HEK293 (cell line): ENCODE results near the gene AKR7A2.
"Not testable (repeated sequence)": the region's sequence is repeated elsewhere in the genome, so short reads cannot be mapped to it uniquely, and the experiment has no call there.

ENCODE experiments used
- CTCF ChIA-PET: fragments of 350-600 bp; formaldehyde crosslinking; extraction: SDS; loops from one replicate; lab custom pipeline; 2021; ENCODE audit warnings: antibody characterized with exemption; lab: Yijun Ruan, JAX
- POLR2A ChIA-PET: fragments of 300-600 bp; formaldehyde crosslinking; extraction: SDS; loops from one replicate; lab custom pipeline; 2020; ENCODE audit warnings: antibody characterized with exemption, inconsistent platforms; lab: Yijun Ruan, JAX
- H3K27ac ChIP-seq: fragments of 200-500 bp; sonication (Bioruptor generic); 2 replicates; pipeline ENCODE4 v1.5.1; 2014; ENCODE audit warnings: low read depth, low read length, control low read depth, inconsistent platforms; ENCODE audit errors: extremely low read depth
- H3K36me3 ChIP-seq, 2 experiments: fragments of 200-500 bp in 1 of 2; sonication (Bioruptor generic) in 1 of 2; 1 replicate in 1 of 2; 2 replicates in 1 of 2; pipeline ENCODE4 v1.5.1; 2014 to 2017; ENCODE audit warnings: inconsistent platforms in 2 of 2, low read length in 2 of 2; ENCODE audit not compliant: control insufficient read depth in 2 of 2, insufficient read depth in 1 of 2
- H3K4me1 ChIP-seq: fragments of 200-500 bp; sonication (Bioruptor generic); 2 replicates; pipeline ENCODE4 v1.5.1; 2014; ENCODE audit warnings: mild to moderate bottlenecking, low read length, inconsistent platforms; ENCODE audit not compliant: control insufficient read depth, insufficient read depth
- H3K4me3 ChIP-seq: 2 replicates; pipeline ENCODE4 v1.5.1; 2011; ENCODE audit warnings: low read depth, mild to moderate bottlenecking, control low read depth, low read length, moderate library complexity
- H3K9me3 ChIP-seq: fragments of 200-500 bp; sonication (Bioruptor generic); 2 replicates; pipeline ENCODE4 v1.5.1; 2014; ENCODE audit warnings: low read depth, low read length, inconsistent platforms; ENCODE audit not compliant: control insufficient read depth, insufficient read depth
- HOXD13 ChIP-seq: sonication (generic); formaldehyde crosslinking; IDR thresholded peaks from 2 replicates; pipeline ENCODE4 v1.8.0; 2022; ENCODE audit warnings: missing genetic modification reagents, borderline replicate concordance
- ZBTB48 ChIP-seq: fragments of 450-650 bp; formaldehyde crosslinking; IDR thresholded peaks from 2 replicates; pipeline ENCODE4 v1.5.1; 2016; ENCODE audit warnings: missing biosample characterization, missing genetic modification characterization
- ZNF214 ChIP-seq: fragments of 450-650 bp; formaldehyde crosslinking; IDR thresholded peaks from 2 replicates; pipeline ENCODE4 v1.5.1; 2017; ENCODE audit warnings: missing biosample characterization, mild to moderate bottlenecking, missing genetic modification characterization, borderline replicate concordance
- ZNF24 ChIP-seq: fragments of 450-650 bp; formaldehyde crosslinking; IDR thresholded peaks from 2 replicates; pipeline ENCODE4 v1.5.1; 2016; ENCODE audit warnings: missing biosample characterization, missing genetic modification characterization
- ZNF335 ChIP-seq: fragments of 450-650 bp; formaldehyde crosslinking; conservative IDR thresholded peaks from 2 replicates; pipeline ENCODE4 v1.5.1; 2016; ENCODE audit warnings: missing biosample characterization, missing genetic modification characterization
- ZNF341 ChIP-seq: fragments of 450-650 bp; formaldehyde crosslinking; IDR thresholded peaks from 2 replicates; pipeline ENCODE4; 2016; ENCODE audit warnings: low read depth, missing biosample characterization, missing genetic modification characterization
- ZNF354C ChIP-seq: fragments of 450-650 bp; formaldehyde crosslinking; IDR thresholded peaks from 2 replicates; pipeline ENCODE4 v1.5.1; 2016; ENCODE audit warnings: missing biosample characterization, missing genetic modification characterization, low read depth, borderline replicate concordance
- ZNF501 ChIP-seq: fragments of 450-650 bp; formaldehyde crosslinking; IDR thresholded peaks from 2 replicates; pipeline ENCODE4 v1.5.1; 2016; ENCODE audit warnings: missing biosample characterization, missing genetic modification characterization
- ZNF747 ChIP-seq: fragments of 450-650 bp; formaldehyde crosslinking; IDR thresholded peaks from 2 replicates; pipeline ENCODE4 v1.5.1; 2016; ENCODE audit warnings: missing biosample characterization, missing genetic modification characterization
- TF ChIP-seq, protein P1 (sequence below): fragments of 450-650 bp; formaldehyde crosslinking; IDR thresholded peaks from 2 replicates; pipeline ENCODE4 v1.5.1; 2016; ENCODE audit warnings: missing biosample characterization, missing genetic modification characterization
- TF ChIP-seq, protein P2 (sequence below): fragments of 450-650 bp; IDR thresholded peaks from 2 replicates; pipeline ENCODE4 v1.5.1; 2018; ENCODE audit warnings: missing biosample characterization, missing genetic modification characterization
- TF ChIP-seq, protein P3 (sequence below): fragments of 450-650 bp; formaldehyde crosslinking; IDR thresholded peaks from 2 replicates; pipeline ENCODE4 v1.5.1; 2016; ENCODE audit warnings: missing biosample characterization, missing genetic modification characterization

Gene AKR7A2

DNA sequence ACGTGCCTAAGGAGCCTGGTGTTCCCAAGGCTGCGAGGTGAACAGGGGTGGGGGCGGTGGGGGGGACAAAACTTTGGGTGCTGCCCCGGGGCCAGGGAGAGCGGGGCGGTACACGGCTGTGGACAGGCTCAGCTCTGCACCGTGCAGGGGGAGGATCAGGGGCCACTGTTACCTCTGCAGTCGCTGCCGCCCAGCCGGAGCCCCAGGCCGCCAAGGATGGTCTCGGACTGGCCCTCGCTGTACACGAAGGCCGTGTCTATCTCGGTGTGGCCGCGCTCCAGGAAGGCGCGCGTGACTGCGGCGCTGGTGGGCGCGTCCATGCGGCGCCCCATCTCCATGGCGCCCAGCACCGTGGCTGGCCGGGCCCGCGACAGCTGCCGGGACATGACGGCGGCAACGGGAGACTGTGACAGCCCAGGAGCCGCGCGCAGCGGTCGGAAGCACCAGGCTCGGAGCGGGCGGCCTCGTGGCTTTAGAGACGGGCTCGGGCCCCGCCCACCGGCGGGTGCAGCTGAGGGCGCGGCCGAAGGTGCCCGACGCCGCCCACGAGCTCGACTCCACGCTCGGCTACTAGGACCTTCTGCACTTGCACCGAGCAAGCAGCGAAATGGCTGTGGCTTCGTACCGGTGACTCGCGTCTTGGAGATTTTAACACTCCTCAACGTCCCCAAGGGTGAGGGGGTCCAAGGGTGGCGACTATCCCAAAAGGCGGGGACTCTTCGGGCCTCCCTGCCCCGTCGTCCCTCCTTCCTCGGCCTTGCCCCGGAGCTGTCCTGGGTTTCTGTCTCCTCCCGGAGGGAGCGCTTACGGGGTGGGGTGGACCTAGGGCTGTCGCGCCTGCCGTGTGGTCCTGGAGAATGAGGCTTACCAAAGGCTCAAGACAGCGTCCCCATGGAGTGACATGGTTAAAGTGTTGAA lies 23.4 kb downstream of the AKR7A2 start, which contains the start of gene AKR7A3:
AKR7A3 (minus strand) TSS at position 447 of the 918 bp plus-strand sequence; CDS start at position 386, 61 bp downstream.
- peaks cover 6 to 30% of the 10 kb centered on the region in 2 experiments; a peak in 2 of 3 replicates for H3K36me3 ChIP-seq
- H3K27ac ChIP-seq, CTCF ChIA-PET, H3K9me3 ChIP-seq, H3K4me3 ChIP-seq, H3K4me1 ChIP-seq, POLR2A ChIA-PET: not testable (repeated sequence)

DNA sequence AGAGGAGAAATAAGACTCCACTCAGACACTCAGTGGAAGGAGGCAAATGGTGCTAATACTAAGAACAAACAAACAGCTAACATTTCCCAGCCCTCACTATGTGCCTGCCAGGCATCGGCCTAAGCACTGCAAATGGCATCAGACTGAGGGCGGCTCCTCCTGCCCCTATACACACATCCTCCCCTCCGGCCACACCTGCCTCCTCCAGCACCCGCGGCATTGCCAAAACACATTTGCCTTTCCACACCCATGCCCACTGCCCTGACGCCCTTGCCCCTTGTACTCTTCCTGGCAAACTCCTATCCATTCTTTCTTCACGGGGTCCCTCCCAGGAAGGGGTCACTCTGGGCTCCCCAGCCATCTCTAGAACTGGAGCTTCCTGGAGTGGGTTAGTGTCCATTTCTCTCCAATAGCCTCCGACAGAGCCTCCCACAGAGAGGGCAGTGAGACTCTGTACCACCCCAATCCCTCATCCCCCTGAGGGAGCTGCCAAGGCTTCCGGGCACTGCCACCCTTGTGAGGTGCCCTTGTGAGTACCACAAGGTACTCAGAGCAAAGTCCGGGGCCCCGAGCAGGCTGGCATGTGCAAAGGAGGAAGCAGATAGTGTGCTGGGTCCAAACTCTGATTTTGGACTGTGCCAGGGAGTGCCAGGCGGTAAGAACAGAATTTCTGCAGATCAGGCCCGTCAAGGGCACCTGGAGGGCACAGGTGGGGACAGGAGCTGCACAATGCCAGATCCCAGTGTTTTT lies 24.3 kb downstream of the AKR7A2 start:
- TF ChIP-seq ZNF214 (no peak), ZNF335 (tag by site-specific recombination) (no peak), ZNF747 (tag by site-specific recombination) (no peak), ZNF24 (tag by site-specific recombination) (no peak), ZNF354C (tag by site-specific recombination) (no peak), HOXD13 (no peak), ZBTB48 (tag by site-specific recombination) (no peak), ZNF501 (no peak)
- TF ChIP-seq, protein P1, sequence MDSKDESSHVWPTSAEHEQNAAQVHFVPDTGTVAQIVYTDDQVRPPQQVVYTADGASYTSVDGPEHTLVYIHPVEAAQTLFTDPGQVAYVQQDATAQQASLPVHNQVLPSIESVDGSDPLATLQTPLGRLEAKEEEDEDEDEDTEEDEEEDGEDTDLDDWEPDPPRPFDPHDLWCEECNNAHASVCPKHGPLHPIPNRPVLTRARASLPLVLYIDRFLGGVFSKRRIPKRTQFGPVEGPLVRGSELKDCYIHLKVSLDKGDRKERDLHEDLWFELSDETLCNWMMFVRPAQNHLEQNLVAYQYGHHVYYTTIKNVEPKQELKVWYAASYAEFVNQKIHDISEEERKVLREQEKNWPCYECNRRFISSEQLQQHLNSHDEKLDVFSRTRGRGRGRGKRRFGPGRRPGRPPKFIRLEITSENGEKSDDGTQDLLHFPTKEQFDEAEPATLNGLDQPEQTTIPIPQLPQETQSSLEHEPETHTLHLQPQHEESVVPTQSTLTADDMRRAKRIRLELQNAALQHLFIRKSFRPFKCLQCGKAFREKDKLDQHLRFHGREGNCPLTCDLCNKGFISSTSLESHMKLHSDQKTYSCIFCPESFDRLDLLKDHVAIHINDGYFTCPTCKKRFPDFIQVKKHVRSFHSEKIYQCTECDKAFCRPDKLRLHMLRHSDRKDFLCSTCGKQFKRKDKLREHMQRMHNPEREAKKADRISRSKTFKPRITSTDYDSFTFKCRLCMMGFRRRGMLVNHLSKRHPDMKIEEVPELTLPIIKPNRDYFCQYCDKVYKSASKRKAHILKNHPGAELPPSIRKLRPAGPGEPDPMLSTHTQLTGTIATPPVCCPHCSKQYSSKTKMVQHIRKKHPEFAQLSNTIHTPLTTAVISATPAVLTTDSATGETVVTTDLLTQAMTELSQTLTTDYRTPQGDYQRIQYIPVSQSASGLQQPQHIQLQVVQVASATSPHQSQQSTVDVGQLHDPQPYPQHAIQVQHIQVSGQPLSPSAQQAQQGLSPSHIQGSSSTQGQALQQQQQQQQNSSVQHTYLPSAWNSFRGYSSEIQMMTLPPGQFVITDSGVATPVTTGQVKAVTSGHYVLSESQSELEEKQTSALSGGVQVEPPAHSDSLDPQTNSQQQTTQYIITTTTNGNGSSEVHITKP (tag by site-specific recombination), result no peak
- TF ChIP-seq, protein P2, sequence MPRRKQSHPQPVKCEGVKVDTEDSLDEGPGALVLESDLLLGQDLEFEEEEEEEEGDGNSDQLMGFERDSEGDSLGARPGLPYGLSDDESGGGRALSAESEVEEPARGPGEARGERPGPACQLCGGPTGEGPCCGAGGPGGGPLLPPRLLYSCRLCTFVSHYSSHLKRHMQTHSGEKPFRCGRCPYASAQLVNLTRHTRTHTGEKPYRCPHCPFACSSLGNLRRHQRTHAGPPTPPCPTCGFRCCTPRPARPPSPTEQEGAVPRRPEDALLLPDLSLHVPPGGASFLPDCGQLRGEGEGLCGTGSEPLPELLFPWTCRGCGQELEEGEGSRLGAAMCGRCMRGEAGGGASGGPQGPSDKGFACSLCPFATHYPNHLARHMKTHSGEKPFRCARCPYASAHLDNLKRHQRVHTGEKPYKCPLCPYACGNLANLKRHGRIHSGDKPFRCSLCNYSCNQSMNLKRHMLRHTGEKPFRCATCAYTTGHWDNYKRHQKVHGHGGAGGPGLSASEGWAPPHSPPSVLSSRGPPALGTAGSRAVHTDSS (tag by site-specific recombination), result no peak
- TF ChIP-seq, protein P3, sequence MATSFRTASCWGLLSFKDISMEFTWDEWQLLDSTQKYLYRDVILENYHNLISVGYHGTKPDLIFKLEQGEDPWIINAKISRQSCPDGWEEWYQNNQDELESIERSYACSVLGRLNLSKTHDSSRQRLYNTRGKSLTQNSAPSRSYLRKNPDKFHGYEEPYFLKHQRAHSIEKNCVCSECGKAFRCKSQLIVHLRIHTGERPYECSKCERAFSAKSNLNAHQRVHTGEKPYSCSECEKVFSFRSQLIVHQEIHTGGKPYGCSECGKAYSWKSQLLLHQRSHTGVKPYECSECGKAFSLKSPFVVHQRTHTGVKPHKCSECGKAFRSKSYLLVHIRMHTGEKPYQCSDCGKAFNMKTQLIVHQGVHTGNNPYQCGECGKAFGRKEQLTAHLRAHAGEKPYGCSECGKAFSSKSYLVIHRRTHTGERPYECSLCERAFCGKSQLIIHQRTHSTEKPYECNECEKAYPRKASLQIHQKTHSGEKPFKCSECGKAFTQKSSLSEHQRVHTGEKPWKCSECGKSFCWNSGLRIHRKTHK (tag by site-specific recombination), result no peak
- ChIA-PET POLR2A (no interaction called here), CTCF (no interaction called here)
- H3K9me3 ChIP-seq, result no peaks in the 10 kb centered on the region
- no peaks in the 10 kb centered on the region for H3K4me1 ChIP-seq
- no peak overlapping the region for H3K4me3 ChIP-seq
- peaks cover 6 to 34% of the 10 kb centered on the region in 2 experiments; a peak in 2 of 3 replicates for H3K36me3 ChIP-seq
- H3K27ac ChIP-seq, result no peak overlapping the region

DNA sequence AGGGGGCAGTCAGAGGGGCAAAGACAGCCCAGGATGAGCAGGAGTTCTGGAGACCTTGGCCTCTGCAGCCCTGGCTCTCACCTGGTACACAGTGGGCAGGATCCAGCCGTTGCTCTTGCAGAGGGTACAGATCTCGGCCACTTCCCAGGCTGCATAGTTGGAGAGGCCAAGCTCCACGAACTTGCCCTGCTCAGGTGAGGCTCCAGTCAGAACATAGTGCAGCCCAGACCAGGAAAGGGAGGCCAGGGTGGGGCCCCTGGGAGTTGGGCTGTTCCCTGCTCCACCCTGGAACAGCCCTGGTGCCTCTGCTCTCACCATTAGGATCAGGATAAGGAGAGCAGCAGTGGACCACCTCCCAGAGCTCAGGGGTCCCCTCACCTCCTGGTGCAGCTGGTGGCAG lies 26.1 kb downstream of the AKR7A2 start:
- H3K4me3 ChIP-seq, H3K9me3 ChIP-seq, H3K27ac ChIP-seq, H3K4me1 ChIP-seq, CTCF ChIA-PET, POLR2A ChIA-PET: not testable (repeated sequence)
- H3K36me3 ChIP-seq, result peaks cover 3 to 43% of the 10 kb centered on the region in 2 experiments; a peak in 2 of 3 replicates
- TF ChIP-seq ZNF341, result peak; percentile 83

DNA sequence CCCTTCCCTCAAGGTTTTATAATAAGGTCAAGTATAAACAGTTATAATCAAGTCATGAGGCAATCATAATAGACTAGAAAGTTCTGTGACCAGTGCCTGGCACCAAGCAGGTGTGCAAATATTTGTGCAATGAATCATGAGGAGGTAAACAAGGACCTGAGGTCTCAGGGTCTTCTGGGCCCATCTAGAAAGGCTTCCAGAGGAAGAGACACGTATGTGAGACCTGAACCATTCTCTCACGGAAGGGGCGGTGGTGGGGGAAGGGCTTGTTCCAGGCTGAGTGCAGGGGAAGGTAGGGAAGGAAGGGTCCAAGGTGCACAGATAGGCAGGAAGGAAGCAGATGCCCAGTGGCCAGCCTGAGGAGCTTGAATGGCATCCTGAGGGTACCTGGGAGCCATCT lies 26.6 kb downstream of the AKR7A2 start:
- H3K9me3 ChIP-seq, CTCF ChIA-PET, H3K4me3 ChIP-seq, H3K27ac ChIP-seq, POLR2A ChIA-PET, H3K4me1 ChIP-seq: not testable (repeated sequence)
- peaks cover 6 to 43% of the 10 kb centered on the region in 2 experiments; a peak in 2 of 3 replicates for H3K36me3 ChIP-seq
